Stimulated activated CD8-positive, alpha-beta memory T cell treated with anti-CD3 and anti-CD28 coated beads, Interleukin-4, amount 100 ng/mL, for 4 hours (primary cell): ENCODE results near the gene USB1.
"Not testable (repeated sequence)": the region's sequence is repeated elsewhere in the genome, so short reads cannot be mapped to it uniquely, and the experiment has no call there.

Experiments
- DNase-seq, 2 donors: peaks; one replicate each; pipeline ENCODE4 v3.0.0-alpha.2; 2020; ENCODE audit warnings: low read depth in 2 of 2, low spot score in 1 of 2

USB1 gene

DNA sequence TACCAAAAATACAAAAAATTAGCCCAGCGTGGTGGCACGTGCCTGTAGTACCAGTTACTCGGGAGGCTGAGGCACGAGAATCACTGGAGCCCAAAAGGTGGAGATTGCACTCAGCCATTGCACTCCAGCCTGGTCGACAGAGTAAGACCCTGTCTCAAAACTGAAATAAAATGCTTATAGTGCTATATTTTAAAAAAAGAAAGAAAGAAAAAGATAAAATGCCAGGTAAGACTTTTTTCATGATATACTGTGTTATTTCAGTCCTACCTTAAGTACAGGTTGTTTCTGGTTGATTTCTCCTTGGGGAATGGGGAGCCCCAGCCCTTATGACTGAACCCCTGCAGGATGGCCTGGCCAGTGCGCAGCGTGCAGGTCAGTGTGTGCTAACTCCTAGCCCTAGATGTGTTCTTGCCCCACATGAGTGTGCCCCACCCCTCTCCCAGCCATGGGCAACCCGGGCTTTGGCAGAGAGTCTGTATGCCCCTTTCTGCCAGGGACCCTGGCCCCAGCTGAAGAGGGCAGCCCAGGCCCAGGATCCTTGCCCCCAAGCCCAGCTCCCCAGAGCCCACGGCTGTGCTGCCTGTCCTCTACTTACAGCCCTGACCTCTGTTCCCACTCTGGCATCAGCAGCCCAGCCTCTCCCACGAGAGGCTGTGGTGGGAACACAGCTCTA, 31.6 kb upstream of the USB1 start:
- no peak for DNase-seq

- no peak for DNase-seq
Observed at GRCh38 chr16:57970319-57970718, 30.9 kb upstream of the USB1 start.

- DNase-seq: no peak
Observed at GRCh38 chr16:57970970-57971369, 30.2 kb upstream of the USB1 start, which contains the start of gene CNGB1. TSS of gene CNGB1 (minus strand) at chr16:57971128. CDS start at chr16:57967286, 3,842 bp downstream.

- no peak for DNase-seq
Observed at GRCh38 chr16:57971848-57972247, 29.4 kb upstream of the USB1 start.

DNA sequence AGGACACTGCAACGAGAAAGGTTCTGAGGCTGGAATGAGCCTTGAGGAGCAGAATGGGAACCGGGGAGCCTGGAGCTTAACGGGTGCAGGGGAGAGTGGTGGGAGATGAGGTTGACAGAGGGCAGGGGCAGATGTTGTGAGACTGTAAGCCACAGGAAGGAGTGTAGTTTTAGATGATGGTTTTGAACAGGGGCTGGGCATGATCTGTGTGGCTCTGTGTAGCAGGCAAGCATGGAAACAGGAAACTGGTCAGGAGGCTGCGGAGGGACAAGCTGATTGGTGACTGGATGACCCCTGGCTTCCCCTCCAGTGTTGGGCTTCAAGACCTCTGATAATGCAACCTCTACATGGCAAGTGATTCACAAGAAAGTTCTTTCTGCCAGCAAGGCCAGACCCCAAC, 28.9 kb upstream of the USB1 start:
- no peak for DNase-seq

DNA sequence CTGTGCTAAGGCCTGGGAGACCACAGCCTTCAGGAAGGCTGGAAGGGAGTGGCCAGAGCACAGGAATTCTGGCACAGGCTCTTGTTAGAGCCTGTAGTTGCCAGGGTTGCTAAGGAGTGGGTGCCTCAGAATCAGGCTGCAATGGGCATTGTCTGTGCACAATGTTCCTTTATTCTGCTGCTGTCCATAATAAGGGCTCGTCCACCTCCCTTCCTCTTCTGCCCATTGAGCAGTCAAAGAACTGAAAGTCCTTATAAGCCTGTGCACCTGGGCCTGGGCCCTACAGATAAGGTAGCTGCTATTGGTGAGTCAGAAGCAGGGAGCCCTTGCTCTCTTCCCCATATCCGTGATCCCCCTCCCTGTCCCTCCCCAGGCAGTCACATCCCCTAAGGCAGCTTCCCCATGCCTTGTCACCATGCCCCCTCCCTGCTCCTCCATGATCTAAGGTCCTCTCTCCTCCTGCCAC, 24.8 kb upstream of the USB1 start:
- no peak for DNase-seq

- DNase-seq: no peak
Observed at GRCh38 chr16:57977418-57978069, 23.7 kb upstream of the USB1 start.

DNA sequence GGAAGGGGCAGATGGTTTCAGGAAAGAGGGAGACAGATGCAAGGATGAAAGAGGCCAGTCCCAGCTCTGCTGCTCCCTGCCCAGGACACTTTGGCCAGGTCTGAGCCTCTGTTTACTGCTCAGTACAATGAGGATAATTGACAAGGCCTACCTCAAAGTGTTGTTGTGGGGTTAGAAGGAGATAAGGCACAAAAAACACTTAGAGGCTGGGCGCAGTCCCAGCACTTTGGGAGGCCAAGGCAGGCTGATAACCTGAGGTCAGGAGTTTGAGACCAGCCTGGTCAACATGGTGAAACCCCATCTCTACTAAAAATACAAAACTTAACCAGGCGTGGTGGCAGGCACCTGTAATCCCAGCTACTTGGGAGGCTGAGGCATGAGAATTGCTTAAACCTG, 23.1 kb upstream of the USB1 start:
- DNase-seq: not testable (repeated sequence)

- no peak for DNase-seq
Observed at GRCh38 chr16:57979006-57979585, 22.1 kb upstream of the USB1 start.

DNA sequence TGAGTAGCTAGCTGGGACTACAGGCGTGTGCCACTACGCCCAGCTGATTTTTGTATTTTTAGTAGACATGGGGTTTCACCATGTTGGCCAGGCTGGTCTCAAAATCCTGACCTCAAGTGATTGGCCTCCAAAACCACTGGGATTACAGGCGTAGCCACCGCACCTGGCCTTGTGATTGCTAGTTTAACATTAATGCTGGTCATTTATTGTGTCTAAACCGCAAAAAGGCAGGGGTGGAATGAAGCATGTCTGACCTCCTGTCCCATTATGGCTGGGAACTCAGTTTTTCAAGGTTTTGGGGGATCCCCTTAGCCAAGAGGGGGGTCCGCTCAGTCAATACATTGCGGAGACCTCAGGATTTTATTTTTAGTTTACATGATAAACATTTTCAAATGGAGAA, 19.6 kb upstream of the USB1 start:
- DNase-seq: no peak

GRCh38 chr16:57982385-57982784, 18.8 kb upstream of the USB1 start:
- no peak for DNase-seq

- DNase-seq: peak; percentile 86 to 87
Observed at GRCh38 chr16:57984443-57985203, 16.6 kb upstream of the USB1 start.

DNA sequence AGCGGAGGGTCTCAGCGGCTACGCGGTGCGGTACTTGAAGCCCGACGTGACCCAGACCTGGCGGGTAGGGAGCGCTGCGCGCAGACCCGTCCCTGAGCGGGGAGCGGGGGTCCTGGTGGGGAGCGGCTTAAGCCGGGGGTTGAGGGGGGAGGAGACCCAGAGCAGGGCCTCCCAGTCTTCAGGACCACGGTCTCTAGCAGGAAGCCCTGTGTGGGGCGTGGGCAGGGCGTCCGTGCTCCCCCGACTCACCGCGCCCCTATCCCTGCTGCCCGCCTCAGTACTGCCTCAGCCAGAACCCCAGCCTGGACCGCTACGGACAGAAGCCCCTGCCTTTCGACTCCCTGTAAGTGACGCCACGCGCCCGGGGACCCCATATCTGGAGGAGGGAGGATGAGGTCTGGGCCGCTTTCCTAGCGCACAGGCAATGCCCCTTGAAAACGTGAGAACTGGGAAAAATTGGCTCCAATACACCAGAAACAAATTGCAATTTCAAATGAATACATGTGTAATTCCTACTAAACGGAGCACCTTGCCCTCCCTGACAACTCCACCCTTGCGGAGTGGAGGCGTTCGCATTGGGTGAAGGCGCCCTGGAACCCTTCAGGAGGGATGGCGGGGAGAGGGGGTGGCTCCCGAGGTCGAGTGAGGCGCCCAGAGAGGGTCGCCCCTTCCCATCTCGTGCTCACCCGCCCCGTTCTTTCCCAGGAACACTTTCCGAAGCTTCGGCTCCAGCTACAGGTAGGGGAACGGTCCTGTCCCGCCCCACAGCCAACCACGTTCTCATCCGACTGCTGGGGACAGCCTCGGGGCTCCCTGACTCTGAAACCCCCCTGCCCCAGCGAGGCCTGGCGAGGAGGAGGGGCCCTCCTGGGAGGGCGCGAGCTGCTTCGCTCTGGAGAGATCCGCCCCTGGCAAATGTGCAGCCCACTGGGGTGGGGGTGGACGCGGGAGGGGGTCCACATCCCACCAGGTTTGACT, 15.7 kb upstream of the USB1 start:
- no peak for DNase-seq

DNA sequence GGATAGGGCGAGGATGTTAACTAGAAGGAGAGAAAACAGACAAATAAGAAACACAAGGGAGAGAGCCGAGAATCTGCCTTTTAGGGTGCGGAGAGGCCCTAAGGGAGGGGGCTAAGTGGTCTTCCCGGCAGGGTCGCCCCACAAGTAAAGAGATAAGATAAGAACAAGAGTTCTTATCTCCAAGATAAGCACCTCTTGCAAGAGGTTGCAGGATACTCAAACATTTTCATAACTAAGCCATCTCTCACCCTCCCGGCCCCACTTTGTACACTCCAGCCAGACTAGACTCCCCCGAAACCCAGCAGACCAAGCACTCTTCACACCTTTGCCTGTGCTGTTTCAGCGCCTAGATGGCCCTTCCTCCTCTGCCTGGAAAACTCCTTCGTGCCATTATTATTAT, 15.0 kb upstream of the USB1 start:
- no peak for DNase-seq

- no peak for DNase-seq
Observed at GRCh38 chr16:57987441-57988177, 13.6 kb upstream of the USB1 start.

- DNase-seq: no peak
Observed at GRCh38 chr16:57988929-57989328, 12.3 kb upstream of the USB1 start.

DNA sequence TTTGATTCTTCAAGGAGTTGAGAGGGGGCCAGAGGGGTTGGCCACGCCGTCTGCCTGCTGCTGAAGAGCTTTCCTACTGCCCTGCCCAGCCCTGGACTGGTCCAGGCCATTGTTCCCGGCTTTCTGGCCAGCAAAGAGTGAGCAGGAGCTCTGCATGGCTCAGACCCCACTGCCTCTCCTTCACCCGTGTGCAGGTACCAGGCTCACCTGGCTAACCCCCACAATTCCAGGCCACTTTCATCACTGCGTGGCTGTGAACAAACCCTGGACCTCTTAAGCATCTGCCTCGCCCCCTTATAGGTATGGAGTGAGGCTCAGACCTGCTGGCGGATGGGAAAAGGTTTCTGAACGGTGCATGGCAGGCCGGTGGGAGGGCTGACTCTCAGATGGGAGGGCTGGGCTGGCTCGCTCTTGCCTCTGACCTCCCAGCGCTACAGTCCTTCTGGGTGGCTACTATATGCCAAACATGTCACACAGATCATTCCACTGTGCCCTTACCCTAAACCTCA, 9.6 kb upstream of the USB1 start:
- DNase-seq: no peak

DNA sequence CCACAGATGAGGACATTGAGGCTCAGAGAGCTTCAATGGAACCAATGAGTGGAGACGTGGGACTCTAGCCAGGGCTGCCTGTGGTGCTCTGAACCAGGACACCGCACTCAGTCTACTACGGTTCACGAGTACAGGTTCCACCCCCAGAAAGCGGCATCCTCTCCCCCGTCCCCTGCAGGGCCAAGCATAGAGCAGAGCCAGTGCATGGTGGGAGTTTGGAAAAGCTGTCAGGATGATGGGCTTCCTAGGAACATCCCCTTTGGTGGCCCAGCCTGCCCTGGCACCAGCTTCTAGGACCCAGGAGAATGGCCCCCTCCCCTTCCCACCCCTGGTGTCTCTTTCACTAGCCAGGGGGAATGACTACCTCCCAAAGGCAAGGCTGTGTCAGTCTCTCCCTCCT, 9.1 kb upstream of the USB1 start:
- DNase-seq: no peak

DNA sequence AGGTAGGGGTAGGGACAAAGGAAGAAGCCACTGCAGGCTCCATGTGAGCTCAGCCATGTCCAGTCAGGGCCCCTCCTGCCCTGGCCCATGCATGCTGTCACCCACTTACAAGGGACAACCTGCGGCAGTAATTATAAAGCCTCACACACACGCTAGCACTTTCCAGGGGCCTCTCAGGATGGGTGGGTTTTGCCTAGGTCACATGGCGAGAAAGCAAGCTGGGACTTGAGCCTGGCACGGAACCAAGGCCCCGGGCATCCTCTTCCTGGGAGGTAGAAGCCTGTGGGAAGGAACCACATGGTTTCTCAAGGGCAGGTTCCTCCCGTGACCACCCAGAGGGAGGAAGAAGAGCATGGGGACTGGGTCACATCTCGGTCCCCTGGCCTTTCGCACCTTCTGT, 7.8 kb upstream of the USB1 start:
- DNase-seq: no peak

DNA sequence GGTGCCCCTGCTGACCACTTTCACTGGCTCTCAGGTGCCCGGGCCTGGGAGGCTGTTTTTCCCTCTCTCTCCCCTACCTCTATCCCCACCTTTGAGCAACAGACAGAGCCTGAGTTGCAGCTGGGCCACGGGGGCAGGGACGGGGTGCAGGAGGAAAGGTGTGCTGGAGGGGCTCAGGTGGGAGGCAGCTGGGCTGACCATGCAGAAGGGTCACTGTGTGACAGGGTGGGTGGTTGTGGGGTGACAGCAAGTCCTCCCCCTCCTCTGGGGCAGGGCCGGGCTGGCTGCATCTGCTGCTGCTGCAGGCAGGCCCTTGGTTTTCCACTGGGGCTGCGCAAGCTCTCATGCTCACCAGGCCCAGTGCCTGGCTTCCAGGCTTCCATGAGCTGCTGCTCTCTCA, 7.3 kb upstream of the USB1 start:
- no peak for DNase-seq
